ENCODE results near the gene SIRT2.

The SIRT2 gene

GRCh38 chr19:38899447-38900201, at the start of gene SIRT2, which contains the start of gene NFKBIB:
TSS of gene SIRT2 (minus strand) at chr19:38899618. CDS start at chr19:38899521, 97 bp downstream.
TSS of gene NFKBIB (plus strand) at chr19:38899969. CDS start at chr19:38900033, 64 bp downstream.
- Histone ChIP-seq H3K4me3 (ENCODE audit: low read depth, low read length) (peak within 1 kb of the TSS; percentile 58), H3K9me3 (ENCODE audit: control insufficient read depth, insufficient read depth, low read depth, low read length) (peaks cover 3% of the 10 kb centered on the region; the same call in 1 of the 2 replicates), H3K36me3 (ENCODE audit: control insufficient read depth in 2 of 2, insufficient read depth in 1 of 2, low read length in 2 of 2) (peaks cover 6 to 21% of the 10 kb centered on the region in 2 experiments), H3K27ac (ENCODE audit: extremely low read depth, low read depth, low read length) (peak within 1 kb of the TSS; percentile 85), H3K4me1 (ENCODE audit: control insufficient read depth, insufficient read depth, low read length) (peaks cover 21% of the 10 kb centered on the region)
- POLR2A ChIA-PET = interaction anchor here (0.6 to 2.4 kb wide), 22 partner anchors 9 to 512 kb away, joined by 3 to 29 read pairs (median 6); partner anchors contain the start of genes ACTN4, CCER2, ECH1 and EIF3K
- CTCF ChIA-PET = interaction anchor here (0.7 to 4.0 kb wide), 8 partner anchors 12 to 596 kb away, joined by 3 to 63 read pairs (median 3); partner anchors contain the start of genes MRPS12 and SARS2
- TF ChIP-seq ZNF274 (IDR thresholded peaks at IDR 0.05; ENCODE audit: low read length) (no peak), ZNF274 (tag by site-specific recombination; IDR thresholded peaks at IDR 0.05; ENCODE audit: borderline replicate concordance) (no peak), REPIN1 (tag by site-specific recombination; IDR thresholded peaks at IDR 0.05; ENCODE audit: low read depth) (0 out of 2 replicates have a peak, but pooled peaks have one; percentile 72), ZBTB6 (tag by site-specific recombination; IDR thresholded peaks at IDR 0.05) (peak; percentile 75; the same call in 1 of the 2 replicates), ZNF521 (tag by site-specific recombination; IDR thresholded peaks at IDR 0.05) (no peak), KLF7 (tag by site-specific recombination; IDR thresholded peaks at IDR 0.05; ENCODE audit: borderline replicate concordance) (peak; percentile 12; the same call in 1 of the 2 replicates), ZNF610 (tag by site-specific recombination; IDR thresholded peaks at IDR 0.05; ENCODE audit: borderline replicate concordance) (peak; percentile 19), WT1 (tag by site-specific recombination; IDR thresholded peaks at IDR 0.05) (no peak; the same call in none of the 2 replicates), ZNF623 (tag by site-specific recombination; IDR thresholded peaks at IDR 0.05) (peak; percentile 32), ZNF37A (tag by site-specific recombination; IDR thresholded peaks at IDR 0.05) (no peak), ZNF169 (tag by site-specific recombination; IDR thresholded peaks at IDR 0.05) (no peak), HOXD13 (CRISPR knock-in tag; IDR thresholded peaks at IDR 0.05; ENCODE audit: borderline replicate concordance) (peak; percentile 65; the same call in 1 of the 2 replicates), ZNF16 (tag by site-specific recombination; IDR thresholded peaks at IDR 0.05; ENCODE audit: low read depth) (no peak; the same call in 1 of the 2 replicates), ZNF785 (tag by site-specific recombination; IDR thresholded peaks at IDR 0.05) (no peak), ZNF121 (tag by site-specific recombination; IDR thresholded peaks at IDR 0.05) (peak; percentile 100), GLI4 (tag by site-specific recombination; IDR thresholded peaks at IDR 0.05) (no peak), ZNF133 (tag by site-specific recombination; IDR thresholded peaks at IDR 0.05) (no peak), ZFP41 (tag by site-specific recombination; IDR thresholded peaks at IDR 0.05; ENCODE audit: borderline replicate concordance) (no peak), ZNF391 (tag by site-specific recombination; IDR thresholded peaks at IDR 0.05; ENCODE audit: borderline replicate concordance, low read depth) (peak; percentile 82), ZNF580 (tag by site-specific recombination; IDR thresholded peaks at IDR 0.05) (peak; percentile 71; the same call in 1 of the 2 replicates)
- TF ChIP-seq, protein P1, sequence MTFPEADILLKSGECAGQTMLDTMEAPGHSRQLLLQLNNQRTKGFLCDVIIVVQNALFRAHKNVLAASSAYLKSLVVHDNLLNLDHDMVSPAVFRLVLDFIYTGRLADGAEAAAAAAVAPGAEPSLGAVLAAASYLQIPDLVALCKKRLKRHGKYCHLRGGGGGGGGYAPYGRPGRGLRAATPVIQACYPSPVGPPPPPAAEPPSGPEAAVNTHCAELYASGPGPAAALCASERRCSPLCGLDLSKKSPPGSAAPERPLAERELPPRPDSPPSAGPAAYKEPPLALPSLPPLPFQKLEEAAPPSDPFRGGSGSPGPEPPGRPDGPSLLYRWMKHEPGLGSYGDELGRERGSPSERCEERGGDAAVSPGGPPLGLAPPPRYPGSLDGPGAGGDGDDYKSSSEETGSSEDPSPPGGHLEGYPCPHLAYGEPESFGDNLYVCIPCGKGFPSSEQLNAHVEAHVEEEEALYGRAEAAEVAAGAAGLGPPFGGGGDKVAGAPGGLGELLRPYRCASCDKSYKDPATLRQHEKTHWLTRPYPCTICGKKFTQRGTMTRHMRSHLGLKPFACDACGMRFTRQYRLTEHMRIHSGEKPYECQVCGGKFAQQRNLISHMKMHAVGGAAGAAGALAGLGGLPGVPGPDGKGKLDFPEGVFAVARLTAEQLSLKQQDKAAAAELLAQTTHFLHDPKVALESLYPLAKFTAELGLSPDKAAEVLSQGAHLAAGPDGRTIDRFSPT (tag by site-specific recombination; IDR thresholded peaks at IDR 0.05) = no peak
- TF ChIP-seq, protein P2, sequence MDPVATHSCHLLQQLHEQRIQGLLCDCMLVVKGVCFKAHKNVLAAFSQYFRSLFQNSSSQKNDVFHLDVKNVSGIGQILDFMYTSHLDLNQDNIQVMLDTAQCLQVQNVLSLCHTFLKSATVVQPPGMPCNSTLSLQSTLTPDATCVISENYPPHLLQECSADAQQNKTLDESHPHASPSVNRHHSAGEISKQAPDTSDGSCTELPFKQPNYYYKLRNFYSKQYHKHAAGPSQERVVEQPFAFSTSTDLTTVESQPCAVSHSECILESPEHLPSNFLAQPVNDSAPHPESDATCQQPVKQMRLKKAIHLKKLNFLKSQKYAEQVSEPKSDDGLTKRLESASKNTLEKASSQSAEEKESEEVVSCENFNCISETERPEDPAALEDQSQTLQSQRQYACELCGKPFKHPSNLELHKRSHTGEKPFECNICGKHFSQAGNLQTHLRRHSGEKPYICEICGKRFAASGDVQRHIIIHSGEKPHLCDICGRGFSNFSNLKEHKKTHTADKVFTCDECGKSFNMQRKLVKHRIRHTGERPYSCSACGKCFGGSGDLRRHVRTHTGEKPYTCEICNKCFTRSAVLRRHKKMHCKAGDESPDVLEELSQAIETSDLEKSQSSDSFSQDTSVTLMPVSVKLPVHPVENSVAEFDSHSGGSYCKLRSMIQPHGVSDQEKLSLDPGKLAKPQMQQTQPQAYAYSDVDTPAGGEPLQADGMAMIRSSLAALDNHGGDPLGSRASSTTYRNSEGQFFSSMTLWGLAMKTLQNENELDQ (tag by site-specific recombination; IDR thresholded peaks at IDR 0.05; ENCODE audit: low read depth) = no peak
- TF ChIP-seq, protein P3, sequence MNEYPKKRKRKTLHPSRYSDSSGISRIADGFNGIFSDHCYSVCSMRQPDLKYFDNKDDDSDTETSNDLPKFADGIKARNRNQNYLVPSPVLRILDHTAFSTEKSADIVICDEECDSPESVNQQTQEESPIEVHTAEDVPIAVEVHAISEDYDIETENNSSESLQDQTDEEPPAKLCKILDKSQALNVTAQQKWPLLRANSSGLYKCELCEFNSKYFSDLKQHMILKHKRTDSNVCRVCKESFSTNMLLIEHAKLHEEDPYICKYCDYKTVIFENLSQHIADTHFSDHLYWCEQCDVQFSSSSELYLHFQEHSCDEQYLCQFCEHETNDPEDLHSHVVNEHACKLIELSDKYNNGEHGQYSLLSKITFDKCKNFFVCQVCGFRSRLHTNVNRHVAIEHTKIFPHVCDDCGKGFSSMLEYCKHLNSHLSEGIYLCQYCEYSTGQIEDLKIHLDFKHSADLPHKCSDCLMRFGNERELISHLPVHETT (tag by site-specific recombination; IDR thresholded peaks at IDR 0.05) = peak; percentile 72
- TF ChIP-seq, protein P4, sequence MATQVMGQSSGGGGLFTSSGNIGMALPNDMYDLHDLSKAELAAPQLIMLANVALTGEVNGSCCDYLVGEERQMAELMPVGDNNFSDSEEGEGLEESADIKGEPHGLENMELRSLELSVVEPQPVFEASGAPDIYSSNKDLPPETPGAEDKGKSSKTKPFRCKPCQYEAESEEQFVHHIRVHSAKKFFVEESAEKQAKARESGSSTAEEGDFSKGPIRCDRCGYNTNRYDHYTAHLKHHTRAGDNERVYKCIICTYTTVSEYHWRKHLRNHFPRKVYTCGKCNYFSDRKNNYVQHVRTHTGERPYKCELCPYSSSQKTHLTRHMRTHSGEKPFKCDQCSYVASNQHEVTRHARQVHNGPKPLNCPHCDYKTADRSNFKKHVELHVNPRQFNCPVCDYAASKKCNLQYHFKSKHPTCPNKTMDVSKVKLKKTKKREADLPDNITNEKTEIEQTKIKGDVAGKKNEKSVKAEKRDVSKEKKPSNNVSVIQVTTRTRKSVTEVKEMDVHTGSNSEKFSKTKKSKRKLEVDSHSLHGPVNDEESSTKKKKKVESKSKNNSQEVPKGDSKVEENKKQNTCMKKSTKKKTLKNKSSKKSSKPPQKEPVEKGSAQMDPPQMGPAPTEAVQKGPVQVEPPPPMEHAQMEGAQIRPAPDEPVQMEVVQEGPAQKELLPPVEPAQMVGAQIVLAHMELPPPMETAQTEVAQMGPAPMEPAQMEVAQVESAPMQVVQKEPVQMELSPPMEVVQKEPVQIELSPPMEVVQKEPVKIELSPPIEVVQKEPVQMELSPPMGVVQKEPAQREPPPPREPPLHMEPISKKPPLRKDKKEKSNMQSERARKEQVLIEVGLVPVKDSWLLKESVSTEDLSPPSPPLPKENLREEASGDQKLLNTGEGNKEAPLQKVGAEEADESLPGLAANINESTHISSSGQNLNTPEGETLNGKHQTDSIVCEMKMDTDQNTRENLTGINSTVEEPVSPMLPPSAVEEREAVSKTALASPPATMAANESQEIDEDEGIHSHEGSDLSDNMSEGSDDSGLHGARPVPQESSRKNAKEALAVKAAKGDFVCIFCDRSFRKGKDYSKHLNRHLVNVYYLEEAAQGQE (tag by site-specific recombination; IDR thresholded peaks at IDR 0.05) = peak; percentile 36; the same call in 1 of the 2 replicates
